HepG2 (cell line): ENCODE measurements around the gene ZNF26. TPM values are rescaled to one million over a fixed set of nuclear protein-coding genes. Genes with fewer than 3 reads are reported as not detected.

Source experiments
- FIP1L1 ChIP-seq: fragments of 200-400 bp; formaldehyde crosslinking; IDR thresholded peaks from 2 replicates; pipeline ENCODE4 v1.6.1; 2018; ENCODE audit warnings: low read depth, mild to moderate bottlenecking, low read length, moderate library complexity, borderline replicate concordance; ENCODE audit not compliant: insufficient read depth
- GABPA ChIP-seq, 2 experiments: IDR thresholded peaks; 2 replicates each; pipeline ENCODE4 v1.6.1; 2011 to 2016; ENCODE audit warnings: low read depth in 2 of 2, low read length in 1 of 2, missing biosample characterization in 1 of 2, missing genetic modification characterization in 1 of 2
- HES4 ChIP-seq: sonication (generic); formaldehyde crosslinking; IDR thresholded peaks from 2 replicates; pipeline ENCODE4 v1.9.0; 2021; ENCODE audit warnings: mild to moderate bottlenecking, missing genetic modification reagents, borderline replicate concordance
- NFRKB ChIP-seq: fragments of 450-650 bp; IDR thresholded peaks from 2 replicates; pipeline ENCODE4 v1.6.1; 2017
- SCMH1 ChIP-seq: sonication (generic); formaldehyde crosslinking; IDR thresholded peaks from 2 replicates; pipeline ENCODE4 v1.9.0; 2021; ENCODE audit warnings: missing genetic modification reagents, mild to moderate bottlenecking, borderline replicate concordance
- SMYD3 ChIP-seq: sonication (generic); formaldehyde crosslinking; IDR thresholded peaks from 2 replicates; pipeline ENCODE4 v1.8.1; 2023; ENCODE audit warnings: mild to moderate bottlenecking, missing genetic modification reagents
- TCF12 ChIP-seq, 2 experiments: fragments of 450-650 bp in 1 of 2; sonication (generic) in 1 of 2; formaldehyde crosslinking in 1 of 2; IDR thresholded peaks; 2 replicates each; pipeline versions ENCODE4 v1.6.1 to v1.8.0; 2017 to 2022; ENCODE audit warnings: antibody characterized with exemption in 1 of 2, mild to moderate bottlenecking in 1 of 2, missing genetic modification reagents in 1 of 2, moderate library complexity in 1 of 2
- TRIM24 ChIP-seq: sonication (generic); formaldehyde crosslinking; IDR thresholded peaks from 2 replicates; pipeline ENCODE4 v1.8.0; 2022; ENCODE audit warnings: mild to moderate bottlenecking, missing genetic modification reagents
- ZBTB42 ChIP-seq: sonication (generic); formaldehyde crosslinking; IDR thresholded peaks from 2 replicates; pipeline ENCODE4 v1.5.0; 2020; ENCODE audit warnings: mild to moderate bottlenecking, missing genetic modification reagents
- ZNF33A ChIP-seq: sonication (generic); formaldehyde crosslinking; IDR thresholded peaks from 2 replicates; pipeline ENCODE4 v1.5.1; 2020; ENCODE audit warnings: missing genetic modification reagents, mild to moderate bottlenecking, moderate library complexity, borderline replicate concordance
- ZNF605 ChIP-seq: sonication (generic); formaldehyde crosslinking; IDR thresholded peaks from 2 replicates; pipeline ENCODE4 v1.8.0; 2022; ENCODE audit warnings: mild to moderate bottlenecking, missing genetic modification reagents
- ZNF747 ChIP-seq: sonication (generic); formaldehyde crosslinking; IDR thresholded peaks from 2 replicates; pipeline ENCODE4 v1.8.1; 2023; ENCODE audit warnings: missing genetic modification reagents, mild to moderate bottlenecking, borderline replicate concordance
- ZNF879 ChIP-seq: sonication (generic); formaldehyde crosslinking; IDR thresholded peaks from 2 replicates; pipeline ENCODE4 v1.8.1; 2023; ENCODE audit warnings: missing genetic modification reagents
- ZSCAN25 ChIP-seq: sonication (generic); formaldehyde crosslinking; IDR thresholded peaks from 2 replicates; pipeline ENCODE4 v1.8.0; 2022; ENCODE audit warnings: mild to moderate bottlenecking, missing genetic modification reagents
- polyA plus RNA-seq, 8 experiments: library from polyadenylated mRNA; depleted of rRNA in 3 of 8; stranded (reverse) in 7 of 8; unstranded in 1 of 8; fragments of >200 nt; fragmentation: Illumina TruSeq in 4 of 8; extraction: Trizol in 4 of 8; gene quantifications; 2 replicates each; pipeline versions ENCODE4 v1.2.1 to v1.2.3, GENCODE V29; 2011 to 2016; ENCODE audit warnings: low read depth in 4 of 8, missing spikeins in 1 of 8, mixed read lengths in 1 of 8; ENCODE audit not compliant: insufficient read depth in 1 of 8
- total RNA-seq, 5 experiments: library from RNA; depleted of rRNA; stranded (reverse); fragments of >200 nt; fragmentation: Illumina TruSeq; extraction: Trizol; gene quantifications; 2 replicates each; pipeline ENCODE4 v1.2.3, GENCODE V29; 2016; ENCODE audit warnings: low read depth in 1 of 5
- TF ChIP-seq, protein P1 (sequence below): sonication (generic); formaldehyde crosslinking; conservative IDR thresholded peaks from 2 replicates; pipeline ENCODE4 v1.8.0; 2022; ENCODE audit warnings: low read depth, missing genetic modification reagents
- TF ChIP-seq, protein P2 (sequence below): sonication (generic); formaldehyde crosslinking; IDR thresholded peaks from 2 replicates; pipeline ENCODE4 v1.4.0; 2020; ENCODE audit warnings: missing genetic modification reagents
- TF ChIP-seq, protein P3 (sequence below): sonication (generic); formaldehyde crosslinking; IDR thresholded peaks from 2 replicates; pipeline ENCODE4 v1.5.0; 2020; ENCODE audit warnings: mild to moderate bottlenecking, missing genetic modification reagents
- TF ChIP-seq, protein P4 (sequence below): fragments of 450-650 bp; IDR thresholded peaks from 2 replicates; pipeline ENCODE4 v1.6.1; 2017
- TF ChIP-seq, protein P5 (sequence below): sonication (generic); formaldehyde crosslinking; IDR thresholded peaks from 2 replicates; pipeline ENCODE4 v1.5.0; 2020; ENCODE audit warnings: missing genetic modification reagents

The ZNF26 gene
- total and polyA plus RNA-seq, 2 of the 13 experiments (the other 11 are each of a cell fraction or from before 2014, with no cell fraction given) = 3.8 to 6.5 TPM

DNA sequence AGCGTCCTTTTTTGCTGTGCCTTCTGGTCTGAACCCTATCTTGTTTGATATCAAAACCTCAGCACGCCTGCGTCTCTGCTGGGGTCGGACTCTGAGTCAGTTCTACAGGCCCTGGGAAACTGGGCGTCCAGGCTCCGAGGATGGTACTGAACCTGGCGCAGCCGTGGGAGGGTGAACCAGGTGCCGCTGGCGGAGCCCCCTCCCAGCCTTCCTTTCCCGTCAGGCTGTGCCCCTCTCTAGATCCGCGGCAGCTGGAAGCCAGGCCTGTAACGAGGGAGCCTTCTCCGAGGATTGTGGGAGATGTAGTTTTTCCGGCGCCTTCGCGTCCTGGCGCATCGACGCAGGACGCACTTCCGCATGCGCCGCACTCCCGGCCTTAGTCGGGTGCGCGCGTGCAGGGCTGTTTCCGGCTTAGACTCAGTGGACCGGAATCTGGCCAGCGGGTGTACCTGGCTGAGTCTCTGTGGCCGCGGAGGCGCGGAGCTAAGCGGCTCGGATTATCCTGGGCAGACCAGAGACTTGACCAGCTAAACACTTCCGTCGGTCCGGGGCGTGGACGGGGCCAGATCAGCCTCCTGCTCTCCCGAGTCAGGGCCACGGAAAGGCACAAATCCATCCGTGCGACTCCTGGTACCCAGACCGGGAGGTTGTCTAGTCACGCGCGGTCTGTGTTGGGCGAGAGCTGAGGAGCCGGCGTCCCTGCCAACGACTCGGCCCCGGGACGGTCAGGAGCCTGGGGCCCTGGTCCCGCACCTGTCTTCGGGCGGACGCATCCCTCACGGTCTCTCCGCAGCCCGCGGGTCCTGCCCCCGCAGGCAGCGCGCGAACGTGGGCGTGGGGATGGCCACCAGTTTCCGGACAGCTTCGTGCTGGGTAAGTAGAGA, at the start of gene ZNF26 (continued):
- TF ChIP-seq, protein P1, sequence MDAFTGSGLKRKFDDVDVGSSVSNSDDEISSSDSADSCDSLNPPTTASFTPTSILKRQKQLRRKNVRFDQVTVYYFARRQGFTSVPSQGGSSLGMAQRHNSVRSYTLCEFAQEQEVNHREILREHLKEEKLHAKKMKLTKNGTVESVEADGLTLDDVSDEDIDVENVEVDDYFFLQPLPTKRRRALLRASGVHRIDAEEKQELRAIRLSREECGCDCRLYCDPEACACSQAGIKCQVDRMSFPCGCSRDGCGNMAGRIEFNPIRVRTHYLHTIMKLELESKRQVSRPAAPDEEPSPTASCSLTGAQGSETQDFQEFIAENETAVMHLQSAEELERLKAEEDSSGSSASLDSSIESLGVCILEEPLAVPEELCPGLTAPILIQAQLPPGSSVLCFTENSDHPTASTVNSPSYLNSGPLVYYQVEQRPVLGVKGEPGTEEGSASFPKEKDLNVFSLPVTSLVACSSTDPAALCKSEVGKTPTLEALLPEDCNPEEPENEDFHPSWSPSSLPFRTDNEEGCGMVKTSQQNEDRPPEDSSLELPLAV (CRISPR knock-in tag) = no peak
- no peak for TF ChIP-seq NFRKB
- TF ChIP-seq GABPA (IDR thresholded peaks at IDR 0.05; ENCODE audit: low read depth, low read length) = peak; percentile 99
- peak; percentile 99 for TF ChIP-seq GABPA (CRISPR knock-in tag; IDR thresholded peaks at IDR 0.05; ENCODE audit: low read depth)
- no peak for TF ChIP-seq ZNF747 (CRISPR knock-in tag)
- 0 out of 2 replicates have a peak, but pooled peaks have one; percentile 33 for TF ChIP-seq SMYD3 (CRISPR knock-in tag)
- TF ChIP-seq, protein P2, sequence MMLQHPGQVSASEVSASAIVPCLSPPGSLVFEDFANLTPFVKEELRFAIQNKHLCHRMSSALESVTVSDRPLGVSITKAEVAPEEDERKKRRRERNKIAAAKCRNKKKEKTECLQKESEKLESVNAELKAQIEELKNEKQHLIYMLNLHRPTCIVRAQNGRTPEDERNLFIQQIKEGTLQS (CRISPR knock-in tag) = no peak; the same call in 1 of the 2 replicates
- TF ChIP-seq, protein P3, sequence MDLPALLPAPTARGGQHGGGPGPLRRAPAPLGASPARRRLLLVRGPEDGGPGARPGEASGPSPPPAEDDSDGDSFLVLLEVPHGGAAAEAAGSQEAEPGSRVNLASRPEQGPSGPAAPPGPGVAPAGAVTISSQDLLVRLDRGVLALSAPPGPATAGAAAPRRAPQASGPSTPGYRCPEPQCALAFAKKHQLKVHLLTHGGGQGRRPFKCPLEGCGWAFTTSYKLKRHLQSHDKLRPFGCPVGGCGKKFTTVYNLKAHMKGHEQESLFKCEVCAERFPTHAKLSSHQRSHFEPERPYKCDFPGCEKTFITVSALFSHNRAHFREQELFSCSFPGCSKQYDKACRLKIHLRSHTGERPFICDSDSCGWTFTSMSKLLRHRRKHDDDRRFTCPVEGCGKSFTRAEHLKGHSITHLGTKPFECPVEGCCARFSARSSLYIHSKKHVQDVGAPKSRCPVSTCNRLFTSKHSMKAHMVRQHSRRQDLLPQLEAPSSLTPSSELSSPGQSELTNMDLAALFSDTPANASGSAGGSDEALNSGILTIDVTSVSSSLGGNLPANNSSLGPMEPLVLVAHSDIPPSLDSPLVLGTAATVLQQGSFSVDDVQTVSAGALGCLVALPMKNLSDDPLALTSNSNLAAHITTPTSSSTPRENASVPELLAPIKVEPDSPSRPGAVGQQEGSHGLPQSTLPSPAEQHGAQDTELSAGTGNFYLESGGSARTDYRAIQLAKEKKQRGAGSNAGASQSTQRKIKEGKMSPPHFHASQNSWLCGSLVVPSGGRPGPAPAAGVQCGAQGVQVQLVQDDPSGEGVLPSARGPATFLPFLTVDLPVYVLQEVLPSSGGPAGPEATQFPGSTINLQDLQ = no peak
- TF ChIP-seq, protein P4, sequence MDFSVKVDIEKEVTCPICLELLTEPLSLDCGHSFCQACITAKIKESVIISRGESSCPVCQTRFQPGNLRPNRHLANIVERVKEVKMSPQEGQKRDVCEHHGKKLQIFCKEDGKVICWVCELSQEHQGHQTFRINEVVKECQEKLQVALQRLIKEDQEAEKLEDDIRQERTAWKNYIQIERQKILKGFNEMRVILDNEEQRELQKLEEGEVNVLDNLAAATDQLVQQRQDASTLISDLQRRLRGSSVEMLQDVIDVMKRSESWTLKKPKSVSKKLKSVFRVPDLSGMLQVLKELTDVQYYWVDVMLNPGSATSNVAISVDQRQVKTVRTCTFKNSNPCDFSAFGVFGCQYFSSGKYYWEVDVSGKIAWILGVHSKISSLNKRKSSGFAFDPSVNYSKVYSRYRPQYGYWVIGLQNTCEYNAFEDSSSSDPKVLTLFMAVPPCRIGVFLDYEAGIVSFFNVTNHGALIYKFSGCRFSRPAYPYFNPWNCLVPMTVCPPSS = no peak
- no peak for TF ChIP-seq ZBTB42
- 0 out of 2 replicates have a peak, but pooled peaks have one; percentile 73 for TF ChIP-seq ZNF879 (CRISPR knock-in tag)
- TF ChIP-seq, protein P5, sequence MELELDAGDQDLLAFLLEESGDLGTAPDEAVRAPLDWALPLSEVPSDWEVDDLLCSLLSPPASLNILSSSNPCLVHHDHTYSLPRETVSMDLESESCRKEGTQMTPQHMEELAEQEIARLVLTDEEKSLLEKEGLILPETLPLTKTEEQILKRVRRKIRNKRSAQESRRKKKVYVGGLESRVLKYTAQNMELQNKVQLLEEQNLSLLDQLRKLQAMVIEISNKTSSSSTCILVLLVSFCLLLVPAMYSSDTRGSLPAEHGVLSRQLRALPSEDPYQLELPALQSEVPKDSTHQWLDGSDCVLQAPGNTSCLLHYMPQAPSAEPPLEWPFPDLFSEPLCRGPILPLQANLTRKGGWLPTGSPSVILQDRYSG = no peak
- TF ChIP-seq HES4 (CRISPR knock-in tag) = no peak
- no peak for TF ChIP-seq TCF12 (IDR thresholded peaks at IDR 0.05)
- 0 out of 2 replicates have a peak, but pooled peaks have one; percentile 57 for TF ChIP-seq TCF12 (CRISPR knock-in tag; IDR thresholded peaks at IDR 0.05)
- no peak for TF ChIP-seq FIP1L1
- no peak for TF ChIP-seq TRIM24 (CRISPR knock-in tag)
- no peak for TF ChIP-seq SCMH1 (CRISPR knock-in tag)
- TF ChIP-seq ZSCAN25 (CRISPR knock-in tag) = peak; percentile 61; the same call in 1 of the 2 replicates
- TF ChIP-seq ZNF605 (CRISPR knock-in tag) = peak; percentile 65
- TF ChIP-seq ZNF33A = peak; percentile 66; the same call in 1 of the 2 replicates
